VCaP (cell line): ENCODE data around the gene BTBD19.

ENCODE experiments used
- H3K27ac ChIP-seq: fragments of 450-650 bp; 2 replicates; pipeline ENCODE4 v1.5.1; 2017
- TF ChIP-seq, protein P1 (sequence below): fragments of 450-650 bp; conservative IDR thresholded peaks from 2 replicates; pipeline ENCODE4 v1.5.1; 2017; ENCODE audit warnings: mild to moderate bottlenecking, moderate library complexity

The BTBD19 gene

DNA sequence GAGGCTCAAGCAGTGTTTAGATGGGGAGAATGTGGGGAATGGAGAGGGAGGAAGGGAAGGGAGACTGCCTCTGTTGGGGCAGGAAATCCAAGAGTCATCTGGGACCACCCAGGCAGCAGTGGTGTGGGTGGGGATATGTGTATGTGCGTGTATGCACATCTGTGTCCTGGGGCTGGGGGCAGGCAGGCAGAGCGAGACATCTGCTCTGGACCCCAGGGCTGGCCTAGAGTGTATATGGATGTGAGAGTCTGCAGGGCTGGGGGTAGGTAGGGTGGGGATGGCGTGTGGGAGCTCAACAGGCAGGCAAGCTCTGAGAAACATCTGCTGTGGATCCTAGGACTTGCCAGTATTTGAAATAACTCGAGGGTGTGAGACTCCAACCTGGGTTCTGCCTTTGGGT lies 31.3 kb downstream of the BTBD19 start:
- H3K27ac ChIP-seq: no peak overlapping the region
- TF ChIP-seq, protein P1, sequence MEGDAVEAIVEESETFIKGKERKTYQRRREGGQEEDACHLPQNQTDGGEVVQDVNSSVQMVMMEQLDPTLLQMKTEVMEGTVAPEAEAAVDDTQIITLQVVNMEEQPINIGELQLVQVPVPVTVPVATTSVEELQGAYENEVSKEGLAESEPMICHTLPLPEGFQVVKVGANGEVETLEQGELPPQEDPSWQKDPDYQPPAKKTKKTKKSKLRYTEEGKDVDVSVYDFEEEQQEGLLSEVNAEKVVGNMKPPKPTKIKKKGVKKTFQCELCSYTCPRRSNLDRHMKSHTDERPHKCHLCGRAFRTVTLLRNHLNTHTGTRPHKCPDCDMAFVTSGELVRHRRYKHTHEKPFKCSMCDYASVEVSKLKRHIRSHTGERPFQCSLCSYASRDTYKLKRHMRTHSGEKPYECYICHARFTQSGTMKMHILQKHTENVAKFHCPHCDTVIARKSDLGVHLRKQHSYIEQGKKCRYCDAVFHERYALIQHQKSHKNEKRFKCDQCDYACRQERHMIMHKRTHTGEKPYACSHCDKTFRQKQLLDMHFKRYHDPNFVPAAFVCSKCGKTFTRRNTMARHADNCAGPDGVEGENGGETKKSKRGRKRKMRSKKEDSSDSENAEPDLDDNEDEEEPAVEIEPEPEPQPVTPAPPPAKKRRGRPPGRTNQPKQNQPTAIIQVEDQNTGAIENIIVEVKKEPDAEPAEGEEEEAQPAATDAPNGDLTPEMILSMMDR: no peak

DNA sequence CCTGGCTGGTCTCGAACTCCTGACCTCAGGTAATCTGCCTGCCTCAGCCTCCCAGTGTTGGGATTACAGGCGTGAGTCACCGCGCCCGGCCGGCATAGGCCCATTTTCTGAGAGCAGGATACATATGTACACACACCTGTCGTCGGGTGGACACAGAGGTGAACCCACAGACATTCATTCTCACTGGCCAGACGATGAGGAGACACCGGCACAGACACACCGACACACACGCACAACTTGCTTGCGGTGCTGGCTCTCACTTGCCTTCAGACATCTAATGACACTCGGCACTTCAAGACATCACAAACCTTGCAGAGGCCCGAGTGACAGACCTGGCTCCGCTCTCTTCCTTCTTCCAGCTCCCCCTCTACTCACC lies 34.2 kb downstream of the BTBD19 start:
- TF ChIP-seq, protein P1: no peak
- peak overlapping the region; percentile 47; the same call in 1 of the 2 replicates for H3K27ac ChIP-seq

DNA sequence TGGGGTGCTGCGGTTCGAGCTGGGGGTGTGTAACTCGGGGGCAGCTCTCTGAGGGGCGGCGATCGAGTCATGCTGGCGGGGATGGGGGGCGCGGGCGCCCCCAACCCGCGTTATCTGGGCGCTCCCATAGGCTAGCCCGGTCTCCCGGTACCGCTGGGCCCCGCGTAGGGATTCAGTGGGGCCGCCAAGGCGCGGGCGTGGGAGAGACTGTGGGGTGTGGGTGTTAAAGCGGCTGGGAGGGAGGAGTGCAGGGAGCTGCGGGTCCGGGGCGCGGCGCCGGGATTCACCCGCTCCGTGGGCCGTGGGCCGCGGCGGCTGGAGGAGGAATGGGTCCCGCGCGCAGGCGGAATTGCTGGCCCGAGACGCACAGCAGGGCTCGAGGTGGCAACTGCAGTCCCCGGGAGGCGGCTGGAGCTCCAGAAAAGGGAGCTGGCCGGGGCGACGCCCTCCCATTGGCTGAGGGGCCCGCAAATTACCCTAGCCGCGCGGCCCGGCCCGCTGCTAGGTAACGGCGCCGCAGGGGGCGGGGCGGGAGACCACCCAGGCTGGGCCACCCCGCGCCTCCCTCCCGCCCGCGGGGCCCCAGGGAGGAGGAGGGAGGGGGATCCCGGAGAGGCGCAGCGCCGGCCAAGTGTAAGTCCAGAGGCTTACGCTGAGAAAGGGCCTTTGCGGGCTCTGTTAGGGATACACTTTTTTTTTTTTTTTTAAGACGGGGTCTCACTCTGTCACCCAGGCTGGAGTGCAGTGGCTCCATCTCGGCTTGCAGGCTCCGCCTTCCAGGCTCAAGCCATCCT lies 34.7 kb downstream of the BTBD19 start, which contains the start of gene PTCH2:
Gene PTCH2 (minus strand): TSS at position 392 of the 794 bp plus-strand sequence. CDS start 321 bp downstream, at position 71.
- TF ChIP-seq, protein P1: no peak

DNA sequence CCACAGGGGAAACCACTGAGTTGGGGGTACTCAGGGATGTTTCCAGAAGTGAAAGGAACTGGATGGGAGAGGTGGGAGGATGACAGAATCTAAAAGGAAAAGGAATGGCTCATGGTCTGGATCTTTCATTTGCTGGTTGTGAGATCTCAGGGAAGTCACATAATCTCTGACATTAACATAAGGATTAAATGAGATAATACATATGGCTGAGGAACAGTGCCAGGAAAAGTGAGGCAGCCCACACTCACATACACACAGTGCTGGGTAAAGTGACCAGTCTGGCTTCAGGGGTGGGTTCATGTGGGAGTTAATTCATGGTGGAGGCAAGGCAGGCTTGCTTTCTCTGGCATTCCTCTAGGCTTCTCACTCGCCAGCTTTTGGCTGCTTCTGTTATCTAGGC lies 38.7 kb downstream of the BTBD19 start:
- TF ChIP-seq, protein P1: no peak

More for the DNA sequence above, 34.7 kb downstream of the BTBD19 start, which contains the start of gene PTCH2:
- peak within 1 kb of the TSS; percentile 47; the same call in 1 of the 2 replicates for H3K27ac ChIP-seq

DNA sequence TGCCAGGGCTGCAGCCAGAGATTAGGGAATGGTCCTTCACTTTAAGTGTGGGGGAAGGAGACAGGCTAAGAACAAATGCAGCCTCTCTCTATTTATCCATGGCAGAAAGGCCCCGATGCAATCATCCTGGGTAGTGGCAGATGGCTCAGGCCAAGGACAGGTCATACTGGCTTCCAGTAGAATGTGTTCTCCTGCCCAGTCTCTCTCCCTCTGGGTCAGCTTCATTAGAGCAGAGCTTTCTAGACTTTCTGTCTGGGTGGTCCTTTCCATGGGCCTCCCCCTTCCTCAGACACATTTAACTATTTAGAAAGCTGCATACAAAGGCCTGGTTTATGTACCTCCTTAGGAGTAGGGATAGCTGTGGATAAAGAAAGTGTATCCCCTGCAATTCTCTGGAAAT lies 39.5 kb downstream of the BTBD19 start:
- H3K27ac ChIP-seq: no peak overlapping the region
- TF ChIP-seq, protein P1: no peak

More for the DNA sequence above, 38.7 kb downstream of the BTBD19 start:
- H3K27ac ChIP-seq: no peak overlapping the region

DNA sequence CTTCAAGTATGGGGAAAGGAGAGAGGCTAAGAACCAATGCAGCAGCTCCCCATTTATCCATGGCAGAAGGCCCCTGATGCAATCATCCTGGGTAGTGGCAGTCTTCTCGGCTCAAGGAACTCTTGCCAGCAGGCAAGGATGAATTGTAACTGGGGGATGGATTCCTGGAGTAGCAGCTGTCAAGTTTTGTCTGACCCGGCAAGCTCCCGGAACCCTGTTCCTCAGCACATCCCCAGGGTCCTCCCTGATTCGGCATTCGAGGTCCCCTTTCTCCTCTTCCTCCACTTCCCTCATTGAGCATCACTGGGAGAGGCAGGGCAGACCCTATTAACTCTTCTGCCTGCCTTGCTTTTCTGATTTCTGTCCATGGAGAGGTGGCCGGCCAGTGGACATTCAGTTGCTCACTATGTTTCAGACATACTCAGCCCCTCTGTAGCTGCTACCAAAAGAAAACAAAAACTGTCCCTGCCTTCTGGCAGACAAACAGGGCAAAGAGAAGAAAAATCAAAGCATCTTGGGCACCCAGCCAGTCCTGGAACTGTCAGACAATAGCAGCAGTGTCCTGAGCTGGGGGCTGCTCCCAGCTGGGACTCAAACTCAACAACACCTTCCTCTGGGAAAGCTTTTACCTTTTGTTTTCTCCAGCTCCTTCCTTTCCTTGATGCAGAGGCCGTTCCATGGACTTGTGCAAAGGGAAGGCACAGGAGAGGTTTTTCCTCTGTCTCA lies 40.3 kb downstream of the BTBD19 start:
- no peak overlapping the region for H3K27ac ChIP-seq
- TF ChIP-seq, protein P1: no peak

DNA sequence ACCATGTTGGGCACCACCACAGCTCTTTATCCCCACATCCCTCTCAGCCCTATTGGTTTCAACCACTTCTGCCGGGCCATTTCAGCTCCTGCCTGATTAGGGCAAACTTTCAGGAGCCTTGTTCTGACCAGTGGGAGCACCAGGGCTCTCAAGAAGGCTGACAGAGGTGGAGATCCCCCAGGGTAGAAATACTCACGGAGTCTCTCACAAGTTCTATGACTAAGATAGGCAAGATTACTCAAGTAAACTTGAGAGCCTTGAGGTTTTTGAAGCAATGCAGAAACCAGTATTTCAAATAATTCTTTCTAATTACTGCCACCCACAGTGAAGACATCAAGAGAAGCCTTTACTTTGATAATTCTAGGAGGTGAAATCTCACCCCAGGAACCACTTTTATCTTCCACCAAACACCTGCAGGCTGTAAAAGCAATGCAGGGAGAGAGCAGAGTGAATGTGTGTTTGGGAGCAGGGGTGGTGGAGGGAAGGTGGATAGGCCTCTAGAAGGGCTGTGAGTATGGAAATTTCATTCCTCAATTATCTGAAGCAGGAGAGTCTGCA lies 41.3 kb downstream of the BTBD19 start:
- TF ChIP-seq, protein P1: no peak
- no peak overlapping the region for H3K27ac ChIP-seq
